ENCODE data around the gene WDR86. TPM values are rescaled to one million over a fixed set of nuclear protein-coding genes. Genes with fewer than 3 reads are reported as not detected.

The WDR86 gene
- total RNA-seq, 1 experiment from 2014 or later: not detected

- no TSS peak for BruUV-seq (replicated peaks)
- H3K27ac ChIP-seq (ENCODE audit: low read depth, low read length): no peak overlapping the region
- ChIA-PET CTCF (no interaction called here), POLR2A (no interaction called here), RAD21 (ENCODE audit: low non-redundant PET in 1 of 2, low total read pairs in 2 of 2, uncharacterized antibody in 2 of 2, unreplicated experiment in 2 of 2) (no interaction called here)
- peaks cover 4% of the 10 kb centered on the region in 2 experiments; a peak in 2 of 4 replicates for H3K4me1 ChIP-seq (ENCODE audit: control insufficient read depth in 1 of 2, insufficient read depth in 2 of 2, low read length in 2 of 2)
- no peaks in the 10 kb centered on the region for H3K9me2 ChIP-seq (ENCODE audit: insufficient read depth)
- H3K36me3 ChIP-seq (ENCODE audit: control insufficient read depth in 1 of 2, insufficient read depth in 2 of 2, low read length in 2 of 2): no peaks in the 10 kb centered on the region; a peak in 1 of 4 replicates
- no peak overlapping the region for H3K9ac ChIP-seq (ENCODE audit: low read length)
- no peak for TF ChIP-seq SP1 (IDR thresholded peaks at IDR 0.05; ENCODE audit: low read depth)
- intact Hi-C loops (cut with micrococcal nuclease): no loop called here
- DNase-seq (ENCODE audit: low read depth, low spot score): no peak
- H3K9me3 ChIP-seq (ENCODE audit: control insufficient read depth in 1 of 2, insufficient read depth in 1 of 2, low read depth in 1 of 2, low read length in 2 of 2): no peaks in the 10 kb centered on the region
- no peak overlapping the region for H3K4me2 ChIP-seq (ENCODE audit: low read length)
- H3K4me3 ChIP-seq (replicated peaks in 1 of 2; ENCODE audit: low read depth in 1 of 2, low read length in 2 of 2): no peak overlapping the region
- H2AFZ ChIP-seq (ENCODE audit: low read depth, low read length, poor library complexity, severe bottlenecking): no peak overlapping the region
- H3K27me3 ChIP-seq (ENCODE audit: insufficient read depth, low read length): no peaks in the 10 kb centered on the region
- no peaks in the 10 kb centered on the region for H4K20me1 ChIP-seq (ENCODE audit: insufficient read depth)
- H3K79me2 ChIP-seq (ENCODE audit: insufficient read depth, low read length): no peaks in the 10 kb centered on the region
- ATAC-seq: no peak
These were observed 28.3 kb downstream of the WDR86 start for GRCh38 chr7:151381348-151382078.

DNA sequence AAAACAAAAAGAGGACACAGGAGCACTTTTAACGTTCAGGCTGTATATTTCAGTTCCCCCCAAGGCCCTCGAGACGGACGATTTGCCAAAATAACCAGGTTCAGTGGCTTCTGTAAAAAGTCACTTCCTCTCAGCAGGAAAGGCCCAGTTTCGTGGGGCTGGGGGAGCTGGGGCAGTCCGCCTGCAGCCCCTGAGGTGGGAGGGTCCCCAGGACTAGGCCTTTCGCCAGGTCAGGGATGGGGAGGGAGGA lies 28.8 kb downstream of the WDR86 start:
- TF ChIP-seq, protein P1, sequence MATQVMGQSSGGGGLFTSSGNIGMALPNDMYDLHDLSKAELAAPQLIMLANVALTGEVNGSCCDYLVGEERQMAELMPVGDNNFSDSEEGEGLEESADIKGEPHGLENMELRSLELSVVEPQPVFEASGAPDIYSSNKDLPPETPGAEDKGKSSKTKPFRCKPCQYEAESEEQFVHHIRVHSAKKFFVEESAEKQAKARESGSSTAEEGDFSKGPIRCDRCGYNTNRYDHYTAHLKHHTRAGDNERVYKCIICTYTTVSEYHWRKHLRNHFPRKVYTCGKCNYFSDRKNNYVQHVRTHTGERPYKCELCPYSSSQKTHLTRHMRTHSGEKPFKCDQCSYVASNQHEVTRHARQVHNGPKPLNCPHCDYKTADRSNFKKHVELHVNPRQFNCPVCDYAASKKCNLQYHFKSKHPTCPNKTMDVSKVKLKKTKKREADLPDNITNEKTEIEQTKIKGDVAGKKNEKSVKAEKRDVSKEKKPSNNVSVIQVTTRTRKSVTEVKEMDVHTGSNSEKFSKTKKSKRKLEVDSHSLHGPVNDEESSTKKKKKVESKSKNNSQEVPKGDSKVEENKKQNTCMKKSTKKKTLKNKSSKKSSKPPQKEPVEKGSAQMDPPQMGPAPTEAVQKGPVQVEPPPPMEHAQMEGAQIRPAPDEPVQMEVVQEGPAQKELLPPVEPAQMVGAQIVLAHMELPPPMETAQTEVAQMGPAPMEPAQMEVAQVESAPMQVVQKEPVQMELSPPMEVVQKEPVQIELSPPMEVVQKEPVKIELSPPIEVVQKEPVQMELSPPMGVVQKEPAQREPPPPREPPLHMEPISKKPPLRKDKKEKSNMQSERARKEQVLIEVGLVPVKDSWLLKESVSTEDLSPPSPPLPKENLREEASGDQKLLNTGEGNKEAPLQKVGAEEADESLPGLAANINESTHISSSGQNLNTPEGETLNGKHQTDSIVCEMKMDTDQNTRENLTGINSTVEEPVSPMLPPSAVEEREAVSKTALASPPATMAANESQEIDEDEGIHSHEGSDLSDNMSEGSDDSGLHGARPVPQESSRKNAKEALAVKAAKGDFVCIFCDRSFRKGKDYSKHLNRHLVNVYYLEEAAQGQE (IDR thresholded peaks at IDR 0.05; ENCODE audit: low read depth): no peak
- TF ChIP-seq ZFX (IDR thresholded peaks at IDR 0.05): no peak
- TF ChIP-seq MAX (IDR thresholded peaks at IDR 0.05): no peak
- ChIA-PET CTCF (no interaction called here), RAD21 (ENCODE audit: low non-redundant PET in 1 of 2, low total read pairs in 2 of 2, uncharacterized antibody in 2 of 2, unreplicated experiment in 2 of 2) (no interaction called here), POLR2A (no interaction called here)
- no peaks in the 10 kb centered on the region; a peak in 1 of 4 replicates for H3K4me1 ChIP-seq (ENCODE audit: control insufficient read depth in 1 of 2, insufficient read depth in 2 of 2, low read length in 2 of 2)
- H3K9me2 ChIP-seq (ENCODE audit: insufficient read depth): no peaks in the 10 kb centered on the region
- H3K4me2 ChIP-seq (ENCODE audit: low read length): no peak overlapping the region
- H3K27me3 ChIP-seq (ENCODE audit: insufficient read depth, low read length): no peaks in the 10 kb centered on the region
- H3K4me3 ChIP-seq (replicated peaks in 1 of 2; ENCODE audit: low read depth in 1 of 2, low read length in 2 of 2): no peak overlapping the region
- H3K9me3 ChIP-seq (ENCODE audit: control insufficient read depth in 1 of 2, insufficient read depth in 1 of 2, low read depth in 1 of 2, low read length in 2 of 2): no peaks in the 10 kb centered on the region
- no peak overlapping the region for H3K9ac ChIP-seq (ENCODE audit: low read length)
- H2AFZ ChIP-seq (ENCODE audit: low read depth, low read length, poor library complexity, severe bottlenecking): no peak overlapping the region
- DNase-seq (ENCODE audit: low read depth, low spot score): no peak
- H3K36me3 ChIP-seq (ENCODE audit: control insufficient read depth in 1 of 2, insufficient read depth in 2 of 2, low read length in 2 of 2): no peaks in the 10 kb centered on the region; a peak in 1 of 4 replicates
- no peak for ATAC-seq
- no peaks in the 10 kb centered on the region for H3K79me2 ChIP-seq (ENCODE audit: insufficient read depth, low read length)
- BruUV-seq (replicated peaks): no TSS peak
- no peak overlapping the region for H3K27ac ChIP-seq (ENCODE audit: low read depth, low read length)
- no peaks in the 10 kb centered on the region for H4K20me1 ChIP-seq (ENCODE audit: insufficient read depth)
- intact Hi-C loops (cut with micrococcal nuclease): no loop called here

All from HCT116 (cell line).